Activated T-cell treated with anti-CD3 and anti-CD28 coated beads, Interleukin-2, amount 50 U/mL, for 1 hour (primary cell): ENCODE results near the gene SENP3.

Experiments used
- DNase-seq: peaks from one replicate; pipeline ENCODE4 v3.0.0-alpha.2; 2020

SENP3 gene

DNA sequence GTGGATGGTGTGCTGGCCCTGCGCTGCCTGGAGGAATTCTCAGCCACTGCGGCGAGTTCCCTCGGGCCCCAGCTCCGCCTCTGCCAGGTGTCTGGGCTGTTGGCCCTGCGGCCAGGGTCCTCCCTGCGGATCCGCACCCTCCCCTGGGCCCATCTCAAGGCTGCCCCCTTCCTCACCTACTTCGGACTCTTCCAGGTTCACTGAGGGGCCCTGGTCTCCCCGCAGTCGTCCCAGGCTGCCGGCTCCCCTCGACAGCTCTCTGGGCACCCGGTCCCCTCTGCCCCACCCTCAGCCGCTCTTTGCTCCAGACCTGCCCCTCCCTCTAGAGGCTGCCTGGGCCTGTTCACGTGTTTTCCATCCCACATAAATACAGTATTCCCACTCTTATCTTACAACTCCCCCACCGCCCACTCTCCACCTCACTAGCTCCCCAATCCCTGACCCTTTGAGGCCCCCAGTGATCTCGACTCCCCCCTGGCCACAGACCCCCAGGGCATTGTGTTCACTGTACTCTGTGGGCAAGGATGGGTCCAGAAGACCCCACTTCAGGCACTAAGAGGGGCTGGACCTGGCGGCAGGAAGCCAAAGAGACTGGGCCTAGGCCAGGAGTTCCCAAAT lies 4.5 kb upstream of the SENP3 start:
- no peak for DNase-seq

DNA sequence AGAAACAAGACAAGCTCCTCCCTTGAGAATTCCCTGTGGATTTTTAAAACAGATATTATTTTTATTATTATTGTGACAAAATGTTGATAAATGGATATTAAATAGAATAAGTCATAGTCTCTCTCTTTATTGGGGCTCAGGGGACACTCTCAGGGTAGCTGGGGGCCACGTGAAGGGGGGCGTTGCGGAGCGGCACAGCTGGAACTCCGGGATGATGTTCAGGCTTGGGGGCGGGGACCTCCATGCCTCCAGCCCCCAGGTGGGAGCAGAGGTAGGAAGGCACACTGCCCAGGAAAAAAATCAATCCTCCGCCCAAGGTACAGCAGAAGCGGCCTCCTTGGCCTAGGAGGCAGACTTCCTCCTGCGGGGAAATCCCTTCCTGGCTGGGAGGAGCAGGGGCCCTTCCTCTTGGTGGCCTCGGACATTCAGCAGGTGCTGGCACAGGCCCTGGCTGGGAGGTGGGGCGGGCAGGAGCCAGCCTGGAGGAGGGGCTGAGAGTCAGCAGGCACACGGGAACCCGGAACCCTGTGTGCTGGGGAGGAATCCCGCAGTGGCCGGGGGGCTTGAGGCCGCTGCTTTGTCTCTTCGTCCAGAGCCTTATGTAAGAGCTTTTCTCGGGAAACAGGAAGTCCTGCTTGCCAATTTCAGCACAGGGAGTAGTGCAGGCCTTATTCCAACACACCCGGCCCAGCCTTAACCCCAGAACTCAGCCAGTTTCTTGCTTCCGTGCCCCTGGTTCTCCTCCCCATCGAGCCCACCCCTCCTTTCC lies 3.8 kb upstream of the SENP3 start:
- DNase-seq: no peak

- DNase-seq: no peak
These were observed 3.0 kb upstream of the SENP3 start, which contains the start of gene TNFSF13 for GRCh38 chr17:7558544-7559319. Gene TNFSF13 (plus strand): TSS chr17:7558750. CDS start chr17:7559040, 290 bp downstream.

GRCh38 chr17:7559320-7560171 lies 2.2 kb upstream of the SENP3 start:
- no peak for DNase-seq

- peak; percentile 62 for DNase-seq
These were observed 1.3 kb upstream of the SENP3 start for GRCh38 chr17:7560172-7561027.

- peak; percentile 81 for DNase-seq
These were observed 617 bp upstream of the SENP3 start for GRCh38 chr17:7561028-7561575.

DNA sequence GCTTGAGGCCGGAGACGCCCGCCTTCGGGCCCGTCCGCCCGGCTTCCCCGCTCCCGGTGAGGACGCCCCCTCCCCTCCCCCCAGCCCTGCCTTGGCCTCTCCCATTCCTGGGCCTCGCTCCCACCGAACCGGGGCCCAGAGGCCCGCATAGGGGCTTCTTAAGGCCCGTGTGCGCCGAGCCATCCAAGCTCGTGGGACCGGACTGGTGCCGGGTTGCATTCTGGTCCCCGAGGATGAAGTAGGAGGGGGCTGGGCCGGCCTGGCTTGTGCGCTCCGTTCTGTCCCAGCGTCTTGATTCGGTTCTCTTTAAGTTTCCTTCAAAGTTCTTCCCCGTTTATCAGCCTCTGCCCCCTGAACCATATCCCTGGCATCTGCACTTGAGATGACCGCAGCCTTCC lies 488 bp downstream of the SENP3 start:
- no peak for DNase-seq

DNA sequence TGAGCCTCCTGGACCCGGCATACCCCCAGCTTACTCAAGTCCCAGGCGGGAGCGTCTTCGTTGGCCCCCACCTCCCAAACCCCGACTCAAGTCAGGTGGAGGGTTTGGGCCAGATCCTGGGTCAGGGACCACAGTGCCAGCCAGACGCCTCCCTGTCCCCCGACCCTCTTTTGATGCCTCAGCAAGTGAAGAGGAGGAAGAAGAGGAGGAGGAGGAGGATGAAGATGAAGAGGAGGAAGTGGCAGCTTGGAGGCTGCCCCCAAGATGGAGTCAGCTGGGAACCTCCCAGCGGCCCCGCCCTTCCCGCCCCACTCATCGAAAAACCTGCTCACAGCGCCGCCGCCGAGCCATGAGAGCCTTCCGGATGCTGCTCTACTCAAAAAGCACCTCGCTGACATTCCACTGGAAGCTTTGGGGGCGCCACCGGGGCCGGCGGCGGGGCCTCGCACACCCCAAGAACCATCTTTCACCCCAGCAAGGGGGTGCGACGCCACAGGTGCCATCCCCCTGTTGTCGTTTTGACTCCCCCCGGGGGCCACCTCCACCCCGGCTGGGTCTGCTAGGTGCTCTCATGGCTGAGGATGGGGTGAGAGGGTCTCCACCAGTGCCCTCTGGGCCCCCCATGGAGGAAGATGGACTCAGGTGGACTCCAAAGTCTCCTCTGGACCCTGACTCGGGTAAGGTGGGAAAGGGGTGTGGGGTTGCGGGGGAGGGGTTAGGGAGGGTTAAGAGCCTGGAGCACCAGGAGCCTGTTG lies 1.6 kb downstream of the SENP3 start:
- DNase-seq: no peak

DNA sequence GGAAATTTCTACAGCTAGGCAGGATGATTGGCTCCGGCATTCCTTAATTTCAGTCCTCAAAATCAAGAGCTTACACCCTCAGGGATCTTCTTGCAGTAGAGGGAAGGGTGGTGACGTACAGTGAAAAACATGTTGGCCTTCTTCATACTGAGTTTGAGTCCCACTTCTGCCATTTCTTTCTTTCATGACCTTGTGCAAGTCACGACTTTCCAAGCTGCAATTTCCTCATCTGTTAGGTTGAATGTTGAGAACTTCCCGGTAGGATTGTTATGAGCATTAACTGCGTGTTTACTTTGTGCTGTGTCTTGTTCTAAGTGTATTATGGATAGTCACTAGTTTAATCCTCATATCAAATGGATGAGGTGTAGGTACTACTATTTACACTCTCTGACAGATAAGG lies 7.9 kb downstream of the SENP3 start:
- no peak for DNase-seq

- DNase-seq: no peak
These were observed 8.6 kb downstream of the SENP3 start for GRCh38 chr17:7570351-7570750.

- DNase-seq: no peak
These were observed 10.5 kb downstream of the SENP3 start for GRCh38 chr17:7572338-7572587.

DNA sequence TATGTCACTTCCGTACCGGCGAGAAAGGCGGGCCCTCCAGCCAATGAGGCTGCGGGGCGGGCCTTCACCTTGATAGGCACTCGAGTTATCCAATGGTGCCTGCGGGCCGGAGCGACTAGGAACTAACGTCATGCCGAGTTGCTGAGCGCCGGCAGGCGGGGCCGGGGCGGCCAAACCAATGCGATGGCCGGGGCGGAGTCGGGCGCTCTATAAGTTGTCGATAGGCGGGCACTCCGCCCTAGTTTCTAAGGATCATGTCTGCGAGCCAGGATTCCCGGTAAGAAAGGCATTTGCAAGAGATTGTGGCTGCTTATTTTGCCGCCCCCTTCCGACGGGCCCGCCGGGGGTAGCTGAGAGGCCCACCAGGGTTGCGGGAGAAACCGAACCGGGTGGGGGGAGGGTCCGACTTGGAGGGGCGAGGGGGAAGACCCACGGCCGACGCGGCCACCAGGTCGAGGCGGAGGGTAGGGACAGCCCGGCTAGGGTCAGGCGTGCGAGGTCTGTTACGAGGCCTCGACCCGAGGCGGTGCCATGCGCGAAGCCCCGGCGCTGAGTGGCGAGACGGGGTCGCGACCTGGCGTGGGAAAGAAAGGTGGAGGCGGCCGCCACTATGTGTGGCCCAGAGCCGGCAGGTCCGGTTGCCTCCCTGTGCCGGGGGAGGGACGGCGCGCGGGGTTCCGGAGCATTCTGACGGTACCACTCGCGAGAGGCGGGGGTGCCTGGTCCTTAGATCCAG lies 11.0 kb downstream of the SENP3 start:
- DNase-seq: peak; percentile 100

GRCh38 chr17:7573324-7574080 lies 11.8 kb downstream of the SENP3 start:
- DNase-seq: peak; percentile 87

DNA sequence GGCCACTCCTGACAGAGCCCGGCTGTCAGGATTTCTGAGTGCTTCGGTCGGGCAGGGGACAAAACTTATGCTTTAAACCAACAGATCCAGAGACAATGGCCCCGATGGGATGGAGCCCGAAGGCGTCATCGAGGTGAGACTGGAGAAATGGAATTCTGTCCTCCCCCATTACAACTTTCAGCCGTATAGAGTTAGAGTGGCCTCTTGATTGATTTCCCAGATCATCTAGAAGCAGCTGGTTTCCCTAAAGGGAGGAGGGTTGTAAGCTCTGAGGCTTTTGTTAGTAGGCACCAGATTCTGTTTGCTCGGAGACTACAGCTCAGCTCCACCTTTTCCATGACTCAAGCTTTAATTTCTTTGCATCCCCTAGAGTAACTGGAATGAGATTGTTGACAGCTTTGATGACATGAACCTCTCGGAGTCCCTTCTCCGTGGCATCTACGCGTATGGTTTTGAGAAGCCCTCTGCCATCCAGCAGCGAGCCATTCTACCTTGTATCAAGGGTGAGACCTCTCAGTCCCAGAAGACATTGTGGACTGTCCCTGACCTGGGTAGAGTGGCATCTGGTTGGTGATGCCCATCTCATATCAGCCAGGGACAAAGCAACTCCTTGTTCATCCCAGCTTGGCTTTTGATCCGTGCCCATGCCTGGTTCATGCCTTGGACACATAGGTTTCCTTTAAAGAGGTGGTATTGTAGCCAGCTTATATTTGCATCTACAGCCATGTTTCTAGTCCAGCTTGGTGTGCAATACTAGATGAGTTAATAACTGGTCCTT lies 12.6 kb downstream of the SENP3 start:
- DNase-seq: no peak

DNA sequence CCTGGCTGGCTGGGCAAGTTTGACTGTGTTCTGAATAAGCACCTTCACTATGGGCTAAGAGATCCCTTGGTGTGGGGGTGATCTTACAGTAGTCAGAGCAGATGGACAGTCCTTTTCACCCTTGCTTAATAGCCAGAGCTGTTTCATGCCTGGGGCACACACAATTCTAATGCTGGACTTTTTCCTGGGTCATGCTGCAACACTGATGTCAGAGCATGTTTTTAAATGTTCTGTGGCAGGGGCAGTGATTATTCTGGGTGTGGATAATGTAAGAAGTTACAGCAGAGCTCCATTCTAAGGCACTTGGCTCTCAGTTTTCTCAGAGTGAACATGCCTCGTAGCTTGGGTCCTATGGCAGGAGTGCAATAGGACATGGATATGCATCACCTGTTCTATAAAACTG lies 13.8 kb downstream of the SENP3 start:
- no peak for DNase-seq

GRCh38 chr17:7575959-7576358 lies 14.2 kb downstream of the SENP3 start:
- no peak for DNase-seq

- DNase-seq: no peak
These were observed 14.8 kb downstream of the SENP3 start for GRCh38 chr17:7576432-7576937.
